ENCODE results near the gene APBB2. TPM values are rescaled to one million over a fixed set of nuclear protein-coding genes. Genes with fewer than 3 reads are reported as not detected.

APBB2 gene
- total and polyA plus RNA-seq, 2 experiments from 2014 or later: 35.8 to 74.8 TPM

DNA sequence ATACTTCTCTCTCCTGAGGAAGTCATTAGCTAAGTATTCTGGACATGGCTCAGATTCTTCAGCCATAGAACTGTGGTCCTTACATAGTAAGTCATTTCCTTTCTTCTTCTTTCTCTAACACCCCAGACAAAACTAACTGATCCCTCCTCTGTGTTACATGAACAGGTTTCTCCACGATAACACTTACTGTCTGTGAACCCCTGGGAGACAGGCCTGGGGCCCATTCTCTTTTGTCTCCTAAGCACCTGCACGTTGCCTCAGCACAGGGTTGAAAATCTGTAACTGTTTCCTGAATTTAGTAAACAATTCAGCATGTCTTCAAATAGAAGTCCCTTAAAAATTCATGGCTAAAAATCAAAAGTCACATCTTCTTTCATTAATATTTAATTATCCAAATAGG is 24.7 kb downstream of the APBB2 start:
- Histone ChIP-seq H3K36me3 (ENCODE audit: insufficient read depth) (no peaks in the 10 kb centered on the region), H3K79me2 (replicated peaks; ENCODE audit: insufficient read depth) (peaks cover 86% of the 10 kb centered on the region), H2AFZ (no peak overlapping the region), H3K4me2 (no peak overlapping the region), H3K27me3 (ENCODE audit: insufficient read depth) (no peaks in the 10 kb centered on the region), H3K27ac (ENCODE audit: low read depth) (no peak overlapping the region), H3F3A (replicated peaks; ENCODE audit: low read depth) (no peaks in the 10 kb centered on the region), H3K4me3 (no peak overlapping the region), H3K4me1 (ENCODE audit: insufficient read depth) (peaks cover 14% of the 10 kb centered on the region), H3K9me2 (ENCODE audit: insufficient read depth) (0 out of 2 replicates have a peak, but pooled peaks cover 3% of the 10 kb centered on the region), H4K20me1 (replicated peaks; ENCODE audit: insufficient read depth) (peaks cover 6% of the 10 kb centered on the region; the same call in 1 of the 2 replicates)
- Mint-ChIP-seq H3K4me1 (peaks cover 22% of the 10 kb centered on the region), H3K4me3 (no peak overlapping the region), H3K9me3 (no peaks in the 10 kb centered on the region; the same call in 2 of the 3 replicates), H3K27ac (0 out of 2 replicates have a peak overlapping the region, but pooled peaks have one; percentile 25), H3K27me3 (ENCODE audit: insufficient read depth, low read depth, poor library complexity) (no peaks in the 10 kb centered on the region), H3K36me3 (ENCODE audit: low read depth) (peaks cover 3% of the 10 kb centered on the region; the same call in 2 of the 3 replicates)
- TF ChIP-seq EZH2 (IDR thresholded peaks at IDR 0.05; ENCODE audit: low read depth, unreplicated experiment) (no peak), CREB1 (CRISPR knock-in tag; IDR thresholded peaks at IDR 0.05; ENCODE audit: low read depth) (no peak), STAT1 (IDR thresholded peaks at IDR 0.05; ENCODE audit: unreplicated experiment) (no peak), EZH2phosphoT487 (IDR thresholded peaks at IDR 0.05; ENCODE audit: unreplicated experiment) (no peak), POLR2AphosphoS5 (IDR thresholded peaks at IDR 0.05; ENCODE audit: low read depth) (no peak), JUNB (IDR thresholded peaks at IDR 0.05; ENCODE audit: unreplicated experiment) (no peak), NANOG (IDR thresholded peaks at IDR 0.05; ENCODE audit: borderline replicate concordance) (no peak)
- TF ChIP-seq, protein P1, sequence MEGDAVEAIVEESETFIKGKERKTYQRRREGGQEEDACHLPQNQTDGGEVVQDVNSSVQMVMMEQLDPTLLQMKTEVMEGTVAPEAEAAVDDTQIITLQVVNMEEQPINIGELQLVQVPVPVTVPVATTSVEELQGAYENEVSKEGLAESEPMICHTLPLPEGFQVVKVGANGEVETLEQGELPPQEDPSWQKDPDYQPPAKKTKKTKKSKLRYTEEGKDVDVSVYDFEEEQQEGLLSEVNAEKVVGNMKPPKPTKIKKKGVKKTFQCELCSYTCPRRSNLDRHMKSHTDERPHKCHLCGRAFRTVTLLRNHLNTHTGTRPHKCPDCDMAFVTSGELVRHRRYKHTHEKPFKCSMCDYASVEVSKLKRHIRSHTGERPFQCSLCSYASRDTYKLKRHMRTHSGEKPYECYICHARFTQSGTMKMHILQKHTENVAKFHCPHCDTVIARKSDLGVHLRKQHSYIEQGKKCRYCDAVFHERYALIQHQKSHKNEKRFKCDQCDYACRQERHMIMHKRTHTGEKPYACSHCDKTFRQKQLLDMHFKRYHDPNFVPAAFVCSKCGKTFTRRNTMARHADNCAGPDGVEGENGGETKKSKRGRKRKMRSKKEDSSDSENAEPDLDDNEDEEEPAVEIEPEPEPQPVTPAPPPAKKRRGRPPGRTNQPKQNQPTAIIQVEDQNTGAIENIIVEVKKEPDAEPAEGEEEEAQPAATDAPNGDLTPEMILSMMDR (conservative IDR thresholded peaks at IDR 0.05; ENCODE audit: low read depth in 2 of 2): no peak
- TF ChIP-seq, protein P2, sequence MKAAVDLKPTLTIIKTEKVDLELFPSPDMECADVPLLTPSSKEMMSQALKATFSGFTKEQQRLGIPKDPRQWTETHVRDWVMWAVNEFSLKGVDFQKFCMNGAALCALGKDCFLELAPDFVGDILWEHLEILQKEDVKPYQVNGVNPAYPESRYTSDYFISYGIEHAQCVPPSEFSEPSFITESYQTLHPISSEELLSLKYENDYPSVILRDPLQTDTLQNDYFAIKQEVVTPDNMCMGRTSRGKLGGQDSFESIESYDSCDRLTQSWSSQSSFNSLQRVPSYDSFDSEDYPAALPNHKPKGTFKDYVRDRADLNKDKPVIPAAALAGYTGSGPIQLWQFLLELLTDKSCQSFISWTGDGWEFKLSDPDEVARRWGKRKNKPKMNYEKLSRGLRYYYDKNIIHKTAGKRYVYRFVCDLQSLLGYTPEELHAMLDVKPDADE (IDR thresholded peaks at IDR 0.05): no peak
- TF ChIP-seq, protein P3, sequence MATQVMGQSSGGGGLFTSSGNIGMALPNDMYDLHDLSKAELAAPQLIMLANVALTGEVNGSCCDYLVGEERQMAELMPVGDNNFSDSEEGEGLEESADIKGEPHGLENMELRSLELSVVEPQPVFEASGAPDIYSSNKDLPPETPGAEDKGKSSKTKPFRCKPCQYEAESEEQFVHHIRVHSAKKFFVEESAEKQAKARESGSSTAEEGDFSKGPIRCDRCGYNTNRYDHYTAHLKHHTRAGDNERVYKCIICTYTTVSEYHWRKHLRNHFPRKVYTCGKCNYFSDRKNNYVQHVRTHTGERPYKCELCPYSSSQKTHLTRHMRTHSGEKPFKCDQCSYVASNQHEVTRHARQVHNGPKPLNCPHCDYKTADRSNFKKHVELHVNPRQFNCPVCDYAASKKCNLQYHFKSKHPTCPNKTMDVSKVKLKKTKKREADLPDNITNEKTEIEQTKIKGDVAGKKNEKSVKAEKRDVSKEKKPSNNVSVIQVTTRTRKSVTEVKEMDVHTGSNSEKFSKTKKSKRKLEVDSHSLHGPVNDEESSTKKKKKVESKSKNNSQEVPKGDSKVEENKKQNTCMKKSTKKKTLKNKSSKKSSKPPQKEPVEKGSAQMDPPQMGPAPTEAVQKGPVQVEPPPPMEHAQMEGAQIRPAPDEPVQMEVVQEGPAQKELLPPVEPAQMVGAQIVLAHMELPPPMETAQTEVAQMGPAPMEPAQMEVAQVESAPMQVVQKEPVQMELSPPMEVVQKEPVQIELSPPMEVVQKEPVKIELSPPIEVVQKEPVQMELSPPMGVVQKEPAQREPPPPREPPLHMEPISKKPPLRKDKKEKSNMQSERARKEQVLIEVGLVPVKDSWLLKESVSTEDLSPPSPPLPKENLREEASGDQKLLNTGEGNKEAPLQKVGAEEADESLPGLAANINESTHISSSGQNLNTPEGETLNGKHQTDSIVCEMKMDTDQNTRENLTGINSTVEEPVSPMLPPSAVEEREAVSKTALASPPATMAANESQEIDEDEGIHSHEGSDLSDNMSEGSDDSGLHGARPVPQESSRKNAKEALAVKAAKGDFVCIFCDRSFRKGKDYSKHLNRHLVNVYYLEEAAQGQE (IDR thresholded peaks at IDR 0.05; ENCODE audit: unreplicated experiment): no peak
- TF ChIP-seq, protein P4, sequence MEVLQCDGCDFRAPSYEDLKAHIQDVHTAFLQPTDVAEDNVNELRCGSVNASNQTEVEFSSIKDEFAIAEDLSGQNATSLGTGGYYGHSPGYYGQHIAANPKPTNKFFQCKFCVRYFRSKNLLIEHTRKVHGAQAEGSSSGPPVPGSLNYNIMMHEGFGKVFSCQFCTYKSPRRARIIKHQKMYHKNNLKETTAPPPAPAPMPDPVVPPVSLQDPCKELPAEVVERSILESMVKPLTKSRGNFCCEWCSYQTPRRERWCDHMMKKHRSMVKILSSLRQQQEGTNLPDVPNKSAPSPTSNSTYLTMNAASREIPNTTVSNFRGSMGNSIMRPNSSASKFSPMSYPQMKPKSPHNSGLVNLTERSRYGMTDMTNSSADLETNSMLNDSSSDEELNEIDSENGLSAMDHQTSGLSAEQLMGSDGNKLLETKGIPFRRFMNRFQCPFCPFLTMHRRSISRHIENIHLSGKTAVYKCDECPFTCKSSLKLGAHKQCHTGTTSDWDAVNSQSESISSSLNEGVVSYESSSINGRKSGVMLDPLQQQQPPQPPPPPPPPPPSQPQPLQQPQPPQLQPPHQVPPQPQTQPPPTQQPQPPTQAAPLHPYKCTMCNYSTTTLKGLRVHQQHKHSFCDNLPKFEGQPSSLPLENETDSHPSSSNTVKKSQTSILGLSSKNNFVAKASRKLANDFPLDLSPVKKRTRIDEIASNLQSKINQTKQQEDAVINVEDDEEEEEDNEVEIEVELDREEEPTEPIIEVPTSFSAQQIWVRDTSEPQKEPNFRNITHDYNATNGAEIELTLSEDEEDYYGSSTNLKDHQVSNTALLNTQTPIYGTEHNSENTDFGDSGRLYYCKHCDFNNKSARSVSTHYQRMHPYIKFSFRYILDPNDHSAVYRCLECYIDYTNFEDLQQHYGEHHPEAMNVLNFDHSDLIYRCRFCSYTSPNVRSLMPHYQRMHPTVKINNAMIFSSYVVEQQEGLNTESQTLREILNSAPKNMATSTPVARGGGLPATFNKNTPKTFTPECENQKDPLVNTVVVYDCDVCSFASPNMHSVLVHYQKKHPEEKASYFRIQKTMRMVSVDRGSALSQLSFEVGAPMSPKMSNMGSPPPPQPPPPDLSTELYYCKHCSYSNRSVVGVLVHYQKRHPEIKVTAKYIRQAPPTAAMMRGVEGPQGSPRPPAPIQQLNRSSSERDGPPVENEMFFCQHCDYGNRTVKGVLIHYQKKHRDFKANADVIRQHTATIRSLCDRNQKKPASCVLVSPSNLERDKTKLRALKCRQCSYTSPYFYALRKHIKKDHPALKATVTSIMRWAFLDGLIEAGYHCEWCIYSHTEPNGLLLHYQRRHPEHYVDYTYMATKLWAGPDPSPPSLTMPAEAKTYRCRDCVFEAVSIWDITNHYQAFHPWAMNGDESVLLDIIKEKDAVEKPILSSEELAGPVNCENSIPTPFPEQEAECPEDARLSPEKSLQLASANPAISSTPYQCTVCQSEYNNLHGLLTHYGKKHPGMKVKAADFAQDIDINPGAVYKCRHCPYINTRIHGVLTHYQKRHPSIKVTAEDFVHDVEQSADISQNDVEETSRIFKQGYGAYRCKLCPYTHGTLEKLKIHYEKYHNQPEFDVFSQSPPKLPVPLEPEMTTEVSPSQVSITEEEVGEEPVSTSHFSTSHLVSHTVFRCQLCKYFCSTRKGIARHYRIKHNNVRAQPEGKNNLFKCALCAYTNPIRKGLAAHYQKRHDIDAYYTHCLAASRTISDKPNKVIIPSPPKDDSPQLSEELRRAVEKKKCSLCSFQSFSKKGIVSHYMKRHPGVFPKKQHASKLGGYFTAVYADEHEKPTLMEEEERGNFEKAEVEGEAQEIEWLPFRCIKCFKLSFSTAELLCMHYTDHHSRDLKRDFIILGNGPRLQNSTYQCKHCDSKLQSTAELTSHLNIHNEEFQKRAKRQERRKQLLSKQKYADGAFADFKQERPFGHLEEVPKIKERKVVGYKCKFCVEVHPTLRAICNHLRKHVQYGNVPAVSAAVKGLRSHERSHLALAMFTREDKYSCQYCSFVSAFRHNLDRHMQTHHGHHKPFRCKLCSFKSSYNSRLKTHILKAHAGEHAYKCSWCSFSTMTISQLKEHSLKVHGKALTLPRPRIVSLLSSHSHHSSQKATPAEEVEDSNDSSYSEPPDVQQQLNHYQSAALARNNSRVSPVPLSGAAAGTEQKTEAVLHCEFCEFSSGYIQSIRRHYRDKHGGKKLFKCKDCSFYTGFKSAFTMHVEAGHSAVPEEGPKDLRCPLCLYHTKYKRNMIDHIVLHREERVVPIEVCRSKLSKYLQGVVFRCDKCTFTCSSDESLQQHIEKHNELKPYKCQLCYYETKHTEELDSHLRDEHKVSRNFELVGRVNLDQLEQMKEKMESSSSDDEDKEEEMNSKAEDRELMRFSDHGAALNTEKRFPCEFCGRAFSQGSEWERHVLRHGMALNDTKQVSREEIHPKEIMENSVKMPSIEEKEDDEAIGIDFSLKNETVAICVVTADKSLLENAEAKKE (CRISPR knock-in tag; IDR thresholded peaks at IDR 0.05): no peak
- no peak for DNase-seq (ENCODE audit: low spot score)
- peak; percentile 70 for ATAC-seq
